Measurements from ENCODE around the gene MIA2. TPM values are rescaled to one million over a fixed set of nuclear protein-coding genes. Genes with fewer than 3 reads are reported as not detected.
"Not testable (repeated sequence)": the region's sequence is repeated elsewhere in the genome, so short reads cannot be mapped to it uniquely, and the experiment has no call there.

The MIA2 gene
- total and polyA plus RNA-seq, 9 of the 15 experiments (the other 6 are each of a cell fraction or from before 2014, with no cell fraction given) = 6.0 to 21.8 (median 12.8) TPM

GRCh38 chr14:39351708-39352107 lies 118.0 kb downstream of the MIA2 start (continued):
- TF ChIP-seq TSHZ1 (CRISPR knock-in tag; IDR thresholded peaks at IDR 0.05) (no peak), CHD2 (IDR thresholded peaks at IDR 0.05; ENCODE audit: low read depth, low read length) (no peak), ZNF239 (CRISPR knock-in tag; IDR thresholded peaks at IDR 0.05) (no peak), EP300 (IDR thresholded peaks at IDR 0.05; ENCODE audit: low read length) (no peak), RCOR1 (IDR thresholded peaks at IDR 0.05; ENCODE audit: borderline replicate concordance in 1 of 2, low read depth in 2 of 2, low read length in 2 of 2) (no peak), SMARCA5 (IDR thresholded peaks at IDR 0.05) (no peak), NCOA2 (IDR thresholded peaks at IDR 0.05; ENCODE audit: partially characterized antibody in 2 of 2) (no peak), ZBTB9 (CRISPR knock-in tag; IDR thresholded peaks at IDR 0.05) (no peak)

GRCh38 chr14:39359069-39359468 lies 125.4 kb downstream of the MIA2 start:
- ATAC-seq; H3K36me3 ChIP-seq (ENCODE audit: control insufficient read depth, insufficient read depth, low read length); DNase-seq (ENCODE audit: extremely low read depth in 1 of 4, low spot score in 3 of 4); FAIRE-seq; H3K4me2 ChIP-seq (ENCODE audit: insufficient read depth, low read length); H3K9me1 ChIP-seq (ENCODE audit: control insufficient read depth, insufficient read depth, low read length); CTCF ChIA-PET (ENCODE audit: low intra/inter-chr PET ratio); H3K9me3 ChIP-seq (replicated peaks; ENCODE audit: control insufficient read depth, insufficient read depth, low read depth, low read length); H3K4me3 ChIP-seq; intact Hi-C loops (cut with micrococcal nuclease); H2AFZ ChIP-seq (ENCODE audit: low read depth, low read length); H3K27ac ChIP-seq (ENCODE audit: extremely low read depth, low read depth, low read length); POLR2A ChIA-PET; H3K79me2 ChIP-seq (ENCODE audit: control insufficient read depth, insufficient read depth, low read length); H4K20me1 ChIP-seq (replicated peaks; ENCODE audit: control insufficient read depth, insufficient read depth, low read length); H3K9ac ChIP-seq (ENCODE audit: insufficient read depth in 1 of 2, low read depth in 2 of 2, low read length in 2 of 2); in situ Hi-C loops (cut with MboI); H3K4me1 ChIP-seq (replicated peaks in 1 of 2; ENCODE audit: control insufficient read depth in 2 of 2, insufficient read depth in 2 of 2, low read length in 2 of 2); H3K27me3 ChIP-seq (ENCODE audit: control insufficient read depth in 2 of 2, insufficient read depth in 2 of 2, low read length in 2 of 2); BruUV-seq (replicated peaks): not testable (repeated sequence)
- 20% methylated on average over 6 of the region's 10 CpGs for WGBS (ENCODE audit: insufficient coverage, low coverage, missing lambda C conversion rate)
